ENCODE data around the gene SYNGR2. TPM values are rescaled to one million over a fixed set of nuclear protein-coding genes. Genes with fewer than 3 reads are reported as not detected.

Gene SYNGR2
- total and polyA plus RNA-seq, 9 of the 15 experiments (the other 6 are each of a cell fraction or from before 2014, with no cell fraction given): 1.4 to 173 (median 87.8) TPM

- no peak for TF ChIP-seq PYGO2 (tag; IDR thresholded peaks at IDR 0.05)
- peak; percentile 48; the same call in 1 of the 2 replicates for TF ChIP-seq HES1 (IDR thresholded peaks at IDR 0.05; ENCODE audit: low read depth)
- peak; percentile 77 to 93 for TF ChIP-seq MAZ (CRISPR knock-in tag; conservative IDR thresholded peaks at IDR 0.05 in 1 of 2, IDR thresholded peaks at IDR 0.05 in 1 of 2)
- TF ChIP-seq SLC30A9 (CRISPR knock-in tag; IDR thresholded peaks at IDR 0.05): no peak
- no peak for TF ChIP-seq CAMTA2 (CRISPR knock-in tag; conservative IDR thresholded peaks at IDR 0.05)
- TF ChIP-seq GTF2A2 (tag; IDR thresholded peaks at IDR 0.05): no peak
- TF ChIP-seq SMAD4 (CRISPR knock-in tag; conservative IDR thresholded peaks at IDR 0.05): peak; percentile 48; the same call in 1 of the 2 replicates
- TF ChIP-seq TARDBP (IDR thresholded peaks at IDR 0.05): peak; percentile 54; the same call in 1 of the 2 replicates
- TF ChIP-seq SP1 (CRISPR knock-in tag; IDR thresholded peaks at IDR 0.05): peak; percentile 97
- no peak for TF ChIP-seq TAF15 (IDR thresholded peaks at IDR 0.05; ENCODE audit: low read depth, low read length)
- no peak for TF ChIP-seq MBD1 (CRISPR knock-in tag; IDR thresholded peaks at IDR 0.05)
- no peak; the same call in 1 of the 2 replicates for TF ChIP-seq LEF1 (IDR thresholded peaks at IDR 0.05)
- TF ChIP-seq NELFE (IDR thresholded peaks at IDR 0.05; ENCODE audit: insufficient read depth, insufficient read length): no peak
- no peak for TF ChIP-seq ZC3H8 (IDR thresholded peaks at IDR 0.05)
- TF ChIP-seq MYNN (IDR thresholded peaks at IDR 0.05): no peak; the same call in 1 of the 2 replicates
- no peak for TF ChIP-seq MYNN (CRISPR knock-in tag; IDR thresholded peaks at IDR 0.05)
- no peak for TF ChIP-seq SAFB2 (IDR thresholded peaks at IDR 0.05; ENCODE audit: borderline replicate concordance, low read depth, low read length, severe bottlenecking)
- TF ChIP-seq CBFA2T2 (conservative IDR thresholded peaks at IDR 0.05): no peak
- TF ChIP-seq ESRRB (CRISPR knock-in tag; IDR thresholded peaks at IDR 0.05; ENCODE audit: borderline replicate concordance): no peak
- no peak for TF ChIP-seq DNMT1 (IDR thresholded peaks at IDR 0.05)
- 0 out of 2 replicates have a peak, but pooled peaks have one; percentile 33 for TF ChIP-seq RFX5 (IDR thresholded peaks at IDR 0.05; ENCODE audit: low read depth, low read length)
- TF ChIP-seq THRB (CRISPR knock-in tag; conservative IDR thresholded peaks at IDR 0.05): 0 out of 2 replicates have a peak, but pooled peaks have one; percentile 34
- no peak for TF ChIP-seq SNIP1 (IDR thresholded peaks at IDR 0.05; ENCODE audit: low read depth)
- no peak for TF ChIP-seq ETV1 (tag; conservative IDR thresholded peaks at IDR 0.05; ENCODE audit: low read depth)
- no peak for TF ChIP-seq ZNF217 (CRISPR knock-in tag; IDR thresholded peaks at IDR 0.05)
- no peak for TF ChIP-seq PHTF2 (CRISPR knock-in tag; IDR thresholded peaks at IDR 0.05)
Observed at GRCh38 chr17:78186692-78187595, 18.6 kb downstream of the SYNGR2 start, which contains the start of the genes AFMID and TK1 (continued).

Measured in K562 (cell line).